Camera-type eye (tissue), 1 donor: ENCODE measurements around the gene TMEM79. TPM values are rescaled to one million over a fixed set of nuclear protein-coding genes. Genes with fewer than 3 reads are reported as not detected.

ENCODE experiments used
- total RNA-seq: library from RNA; depleted of rRNA; stranded (reverse); fragments of >200 nt; gene quantifications from one replicate; pipeline ENCODE4 v1.2.3, GENCODE V29; 2014

TMEM79 gene
- 3.7 TPM for total RNA-seq

DNA sequence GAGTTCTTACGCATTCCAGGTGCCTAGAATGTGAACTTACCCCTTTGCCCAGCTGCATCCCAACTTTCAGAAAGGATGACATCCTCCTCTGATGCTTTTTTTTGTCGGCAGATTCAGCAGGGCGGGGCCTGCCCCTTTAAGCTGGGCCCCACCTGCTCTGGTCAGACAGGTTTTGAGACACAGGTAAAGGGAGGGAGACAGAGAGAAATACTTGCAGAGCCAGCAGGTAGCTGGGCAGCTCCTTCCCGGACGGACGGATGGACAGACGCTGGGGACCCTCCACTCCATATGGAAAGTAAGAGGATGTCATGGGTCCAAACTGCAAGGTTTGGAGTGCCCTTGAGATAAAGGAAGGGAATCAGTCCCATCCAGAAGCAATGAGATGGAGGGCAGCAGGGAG, at the start of gene TMEM79:
Gene TMEM79, plus strand, starts transcription at position 214 of the 400 bp plus-strand sequence. CDS start 902 bp downstream, outside the sequence.

GRCh38 chr1:156241926-156242325, 42.2 kb upstream of the TMEM79 start, which contains the start of gene BGLAP:
BGLAP (plus strand) TSS chr1:156242184; CDS start chr1:156242232, 48 bp downstream.

GRCh38 chr1:156247460-156248322, 36.4 kb upstream of the TMEM79 start, which contains the start of gene PAQR6:
PAQR6 (minus strand) TSS chr1:156248056; CDS start chr1:156246731, 1,325 bp downstream.

DNA sequence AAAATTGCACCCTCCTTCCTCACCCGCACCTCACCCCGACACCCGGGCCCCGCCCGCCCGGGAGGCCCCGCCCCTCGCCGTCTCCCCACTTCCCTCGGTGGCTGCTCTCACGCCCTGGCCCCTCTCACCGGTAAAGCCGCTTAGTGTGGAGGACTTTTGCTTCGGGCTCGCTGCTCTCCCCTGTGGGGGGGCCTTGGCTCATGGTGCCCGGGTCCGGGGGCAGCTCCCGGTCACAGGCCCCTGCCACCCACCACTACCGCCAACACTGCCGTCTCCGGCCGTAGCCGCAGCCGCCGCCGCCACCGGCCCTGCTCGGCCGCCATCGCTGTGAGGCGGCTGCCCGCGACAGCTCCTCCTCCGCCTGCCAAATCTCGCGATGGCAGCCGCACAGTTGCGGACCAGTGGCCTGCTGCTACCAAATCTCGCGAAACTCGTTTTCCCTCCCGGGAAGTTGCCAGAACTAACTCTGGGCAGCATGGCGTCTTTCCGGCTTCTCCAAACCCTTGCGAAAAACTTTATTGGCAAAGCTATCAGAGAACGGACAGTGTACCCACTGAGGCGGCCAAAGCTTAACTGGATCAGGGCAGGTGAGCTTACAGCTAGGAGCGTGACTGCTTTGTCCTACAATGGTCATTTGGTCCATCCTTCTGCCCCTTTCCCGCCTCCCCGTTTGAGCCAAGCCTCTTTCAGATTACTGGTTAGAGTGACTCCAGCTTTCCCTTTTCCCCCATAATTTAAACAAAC, 1.5 kb upstream of the TMEM79 start, which contains the start of gene SMG5:
Gene SMG5, minus strand, starts transcription at position 347 of the 744 bp plus-strand sequence. Its CDS starts 145 bp downstream, at position 202.

DNA sequence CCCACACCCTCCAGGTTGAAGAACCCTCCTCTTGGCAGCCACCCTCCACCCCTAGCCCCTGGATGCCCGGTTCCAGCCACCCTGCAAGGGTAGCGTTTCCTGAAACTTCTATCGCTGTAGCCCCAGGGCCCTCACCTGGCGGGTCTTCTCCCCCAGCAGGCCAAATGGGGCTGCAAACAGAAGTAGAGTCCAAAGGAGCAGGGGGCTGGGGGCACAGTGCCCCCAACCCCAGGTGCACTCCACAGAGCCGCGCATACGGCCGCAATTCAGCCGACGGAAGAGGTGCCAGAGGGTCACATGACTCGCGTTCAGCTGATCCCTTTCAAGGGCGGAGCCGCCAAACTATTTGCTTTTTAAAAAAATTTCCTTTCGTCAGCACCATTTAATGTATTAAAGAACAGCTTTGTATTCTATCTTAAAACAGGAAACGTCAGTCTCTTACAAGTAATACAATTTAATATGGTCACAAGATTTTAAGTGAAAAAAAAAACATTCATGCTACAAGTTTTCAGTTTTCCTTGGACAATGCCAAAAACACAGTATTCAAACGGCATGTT, 11.3 kb downstream of the TMEM79 start, which contains the start of gene GLMP:
Gene GLMP, minus strand, starts transcription at position 289 of the 557 bp plus-strand sequence. Its CDS starts 34 bp downstream, at position 255.

DNA sequence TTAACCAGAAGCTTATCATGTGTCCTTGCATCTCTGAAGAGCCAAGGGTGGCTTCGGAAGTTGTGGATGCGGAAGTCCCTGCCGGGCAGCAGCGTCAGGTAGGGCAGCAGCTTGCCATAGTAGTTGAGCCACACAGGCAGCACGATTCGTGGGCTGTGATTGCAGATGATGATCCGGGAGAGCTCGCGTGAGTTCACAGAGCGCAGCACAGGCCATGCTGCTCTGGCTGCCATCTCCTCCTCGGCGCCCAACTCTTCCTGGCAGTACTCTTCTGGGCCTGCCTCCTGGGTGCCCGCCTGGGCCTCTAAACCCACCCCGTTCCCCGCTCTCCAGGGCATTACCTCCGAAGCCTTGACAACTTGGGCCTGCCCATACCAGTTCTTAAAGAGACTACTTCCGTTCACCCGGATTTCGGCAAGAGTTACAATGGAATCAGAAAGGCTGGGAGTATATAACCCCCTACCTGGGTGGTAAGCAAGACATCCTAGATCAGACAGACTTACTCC, 14.8 kb downstream of the TMEM79 start, which contains the start of gene VHLL:
Gene VHLL, minus strand, starts transcription at position 456 of the 506 bp plus-strand sequence. Its CDS starts 118 bp downstream, at position 338.

GRCh38 chr1:156338180-156338976, 54.3 kb downstream of the TMEM79 start, which contains the start of the genes CCT3 and TSACC:
CCT3 (minus strand) TSS chr1:156338292; CDS start chr1:156338184, 108 bp downstream.
TSACC (plus strand) TSS chr1:156338526; CDS start chr1:156339758, 1,232 bp downstream.

Other genes starting within 250 kb of the TMEM79 start
- 24.2 TPM for gene UBQLN4, start 230.5 kb upstream of the TMEM79 start, total RNA-seq
- 30.1 TPM for gene LAMTOR2, start 229.5 kb upstream of the TMEM79 start, total RNA-seq
- 3.6 TPM for gene RAB25, start 223.2 kb upstream of the TMEM79 start, total RNA-seq
- gene MEX3A, start 201.9 kb upstream of the TMEM79 start, total RNA-seq = 37.0 TPM
- gene LMNA, start 169.6 kb upstream of the TMEM79 start, total RNA-seq = 201 TPM
- 12.1 TPM for gene SEMA4A, start 130.7 kb upstream of the TMEM79 start, total RNA-seq
- gene SLC25A44, start 90.2 kb upstream of the TMEM79 start, total RNA-seq = 16.4 TPM
- 47.1 TPM for gene PMF1, start 71.3 kb upstream of the TMEM79 start, total RNA-seq
- 1.5 TPM for gene BGLAP, start 42.1 kb upstream of the TMEM79 start, total RNA-seq
- 4.6 TPM for gene PAQR6, start 36.3 kb upstream of the TMEM79 start, total RNA-seq
- gene SMG5, start 1.5 kb upstream of the TMEM79 start, total RNA-seq = 63.6 TPM
- 16.9 TPM for gene GLMP, start 11.4 kb downstream of the TMEM79 start, total RNA-seq
- not detected for gene VHLL, start 15.0 kb downstream of the TMEM79 start, total RNA-seq
- 259 TPM for gene CCT3, start 54.0 kb downstream of the TMEM79 start, total RNA-seq
- gene TSACC, start 54.2 kb downstream of the TMEM79 start, total RNA-seq = not detected
- not detected for gene RHBG, start 84.9 kb downstream of the TMEM79 start, total RNA-seq
- 27.3 TPM for gene MEF2D, start 216.4 kb downstream of the TMEM79 start, total RNA-seq